NCI-H1048 (cell line): ENCODE results near the gene DDX1.
"Not testable (repeated sequence)": the region's sequence is repeated elsewhere in the genome, so short reads cannot be mapped to it uniquely, and the experiment has no call there.

ENCODE experiments used
- DNase-seq: peaks from one replicate; lab custom pipeline; 2025; lab: John Stamatoyannopoulos, UW

The DDX1 gene

DNA sequence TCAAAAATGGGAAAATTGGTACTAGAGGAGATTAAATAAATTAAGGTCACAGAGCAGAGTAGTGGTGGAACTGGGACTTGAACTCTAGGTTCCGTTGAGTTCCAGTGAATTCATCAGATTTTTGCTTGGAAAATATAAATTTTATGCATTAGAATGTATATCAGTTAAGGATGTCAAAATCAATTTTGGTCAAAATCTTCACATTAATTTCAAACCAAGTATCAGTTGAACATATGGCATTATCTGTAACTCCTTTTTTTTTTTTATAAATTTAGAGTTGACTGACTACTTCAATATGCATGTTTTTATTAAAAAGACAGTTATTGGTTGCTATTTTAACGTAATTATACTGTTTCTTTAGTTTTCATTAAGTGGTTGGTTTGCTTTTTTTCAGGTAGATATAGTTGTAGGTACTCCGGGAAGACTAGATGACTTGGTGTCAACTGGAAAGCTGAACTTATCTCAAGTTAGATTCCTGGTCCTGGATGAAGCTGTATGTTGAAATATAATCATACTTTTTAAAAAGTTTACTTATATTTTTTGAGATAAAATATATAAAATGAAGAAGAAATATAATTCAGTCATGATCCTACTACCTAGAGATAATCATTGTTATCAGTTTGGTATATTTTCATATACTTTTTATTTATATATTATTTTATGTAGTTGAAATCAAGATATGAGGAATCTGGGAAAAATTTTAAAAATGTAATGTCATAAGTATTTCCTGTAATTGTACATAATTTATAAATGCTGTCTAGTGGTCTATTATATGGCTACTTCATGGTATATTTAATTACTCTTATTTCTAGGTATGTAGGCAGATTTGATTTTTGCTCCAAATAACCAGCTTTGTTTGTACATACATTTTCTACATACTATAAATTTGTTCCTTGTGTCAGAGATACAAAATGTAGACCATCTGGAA, 25.4 kb downstream of the DDX1 start:
- no peak for DNase-seq

DNA sequence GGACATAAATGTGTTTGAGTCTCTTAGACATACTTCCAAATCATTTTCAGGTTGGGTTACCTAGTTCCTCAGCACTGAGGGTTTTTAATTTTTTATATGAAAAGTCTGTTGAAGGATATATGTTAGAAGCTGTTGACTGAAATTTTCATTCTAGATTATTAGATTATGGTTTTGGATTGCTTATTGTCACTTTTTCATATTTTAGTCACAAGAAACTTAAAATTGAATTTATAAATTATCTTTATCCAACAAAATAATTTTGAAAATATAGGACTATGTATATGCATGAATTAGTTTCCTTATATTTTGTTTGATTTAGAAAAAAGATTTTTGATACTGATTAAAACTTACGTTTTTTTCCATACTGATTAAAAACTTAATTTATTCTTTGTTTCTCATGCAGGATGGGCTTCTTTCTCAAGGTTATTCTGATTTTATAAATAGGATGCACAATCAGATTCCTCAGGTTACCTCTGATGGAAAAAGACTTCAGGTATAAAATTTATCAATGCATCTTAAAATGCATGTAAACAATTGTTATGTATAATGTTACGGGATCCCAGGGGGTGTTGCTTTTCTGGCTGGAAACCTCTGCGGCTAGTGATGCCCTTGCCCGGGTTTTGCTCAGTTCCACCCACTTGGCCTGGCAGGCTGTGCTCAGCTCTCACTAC, 26.2 kb downstream of the DDX1 start:
- DNase-seq: no peak

DNA sequence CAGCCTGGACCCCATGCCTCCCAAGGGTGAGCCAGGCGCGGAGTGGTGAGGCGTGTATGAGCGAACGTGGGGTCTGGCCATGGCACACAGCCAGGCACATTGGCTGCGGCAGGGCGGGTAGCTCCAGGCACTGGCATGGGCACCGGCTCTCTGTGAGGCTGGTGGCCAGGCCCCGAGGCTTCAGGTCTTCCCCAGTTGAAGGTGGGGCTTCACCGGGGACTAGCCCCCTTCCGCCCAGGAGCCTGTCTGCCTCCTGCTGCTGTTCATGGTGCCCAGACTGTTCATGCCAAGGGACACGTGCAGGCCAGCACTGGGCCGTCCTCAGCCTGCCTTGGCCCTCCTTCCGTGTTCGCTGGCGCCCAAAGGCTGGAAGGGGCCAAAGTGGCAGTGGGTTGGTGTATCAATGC, 26.8 kb downstream of the DDX1 start:
- DNase-seq: no peak

DNA sequence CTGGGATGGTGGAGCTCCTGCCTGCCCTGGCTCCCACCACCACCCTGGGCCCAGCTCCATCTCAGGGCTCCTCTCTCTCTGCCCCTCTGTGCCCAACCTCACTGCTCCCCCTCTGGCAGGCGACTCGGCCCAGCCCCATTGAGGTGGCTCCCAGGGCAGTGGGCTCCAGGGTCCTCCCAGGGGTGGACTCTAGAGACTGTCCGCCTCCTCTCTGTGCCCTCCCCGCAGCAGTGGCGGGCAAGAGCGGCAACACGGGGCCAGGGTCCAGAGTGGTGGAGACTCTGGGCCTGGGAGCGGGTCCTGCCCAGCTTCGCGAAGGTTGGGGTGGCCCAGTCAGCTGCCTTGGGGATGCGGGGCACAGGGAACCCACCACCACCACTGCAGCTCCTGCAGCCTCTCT, 27.4 kb downstream of the DDX1 start:
- DNase-seq: no peak

DNA sequence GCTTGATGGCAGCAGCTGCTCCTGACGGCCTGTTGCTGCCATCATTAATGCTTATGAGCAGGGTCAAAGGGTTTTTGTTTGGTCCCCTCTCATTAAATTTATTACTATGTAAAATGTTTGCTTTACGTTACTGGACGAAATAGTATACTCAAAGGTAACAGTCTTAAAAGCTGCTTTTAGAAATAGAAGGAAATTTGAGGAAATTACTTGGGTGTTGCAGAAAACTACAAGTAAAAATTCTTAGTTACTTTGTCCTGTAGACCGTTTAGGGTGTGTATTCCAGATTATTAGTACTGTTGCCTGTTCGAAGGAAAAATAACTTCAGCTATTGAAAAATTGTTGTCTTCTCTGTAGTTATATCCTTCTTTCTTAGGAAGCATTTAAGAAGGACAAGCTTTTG, 27.8 kb downstream of the DDX1 start:
- DNase-seq: no peak

- DNase-seq: no peak
These were observed 28.3 kb downstream of the DDX1 start for GRCh38 chr2:15619938-15620337.

GRCh38 chr2:15620340-15620739, 28.7 kb downstream of the DDX1 start:
- no peak for DNase-seq

DNA sequence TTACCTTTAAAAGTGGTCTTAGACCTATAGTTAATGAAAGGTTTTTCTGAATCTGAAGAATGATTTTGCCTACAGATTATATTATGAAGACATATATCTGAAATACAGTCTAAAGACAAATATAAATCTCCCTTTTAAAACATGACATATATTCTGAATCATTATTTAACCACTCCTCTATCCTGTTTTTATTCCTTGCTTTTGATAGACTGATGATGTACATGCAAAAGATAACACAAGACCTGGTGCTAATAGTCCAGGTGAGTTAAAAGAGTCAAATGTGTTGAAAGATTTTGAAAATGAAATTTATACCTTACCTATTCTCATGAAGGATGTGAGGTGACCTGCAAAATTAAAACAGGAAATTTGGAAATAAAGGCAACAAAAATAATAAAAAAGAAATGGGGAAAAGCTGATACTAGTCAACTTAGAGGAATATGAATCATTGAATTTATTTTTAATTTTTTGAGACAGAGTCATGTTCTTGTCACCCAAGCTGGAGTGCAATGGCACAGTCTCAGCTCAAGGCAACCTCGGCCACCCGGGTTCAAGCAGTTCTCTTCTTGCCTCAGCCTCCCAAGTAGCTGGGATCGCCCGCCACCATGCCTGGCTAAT, 29.3 kb downstream of the DDX1 start:
- DNase-seq: no peak

DNA sequence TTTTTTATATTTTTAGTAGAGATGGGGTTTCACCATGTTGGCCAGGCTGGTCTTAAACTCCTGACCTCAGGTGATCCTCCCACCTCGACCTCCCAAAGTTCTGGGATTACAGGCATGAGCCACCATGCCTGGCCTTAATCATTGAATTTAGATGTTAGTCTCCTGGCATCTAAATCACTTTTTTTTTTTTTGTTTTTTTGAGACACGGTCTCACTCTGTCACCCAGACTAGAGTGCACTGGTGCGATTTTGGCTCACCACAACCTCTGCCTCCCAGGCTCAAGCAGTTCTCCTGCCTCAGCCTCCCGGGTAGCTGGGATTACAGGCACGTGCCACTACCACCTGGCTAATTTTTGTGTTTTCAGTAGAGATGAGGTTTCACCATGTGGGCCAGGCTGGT, 29.8 kb downstream of the DDX1 start:
- not testable (repeated sequence) for DNase-seq

GRCh38 chr2:15622214-15622613, 30.5 kb downstream of the DDX1 start:
- DNase-seq: no peak

DNA sequence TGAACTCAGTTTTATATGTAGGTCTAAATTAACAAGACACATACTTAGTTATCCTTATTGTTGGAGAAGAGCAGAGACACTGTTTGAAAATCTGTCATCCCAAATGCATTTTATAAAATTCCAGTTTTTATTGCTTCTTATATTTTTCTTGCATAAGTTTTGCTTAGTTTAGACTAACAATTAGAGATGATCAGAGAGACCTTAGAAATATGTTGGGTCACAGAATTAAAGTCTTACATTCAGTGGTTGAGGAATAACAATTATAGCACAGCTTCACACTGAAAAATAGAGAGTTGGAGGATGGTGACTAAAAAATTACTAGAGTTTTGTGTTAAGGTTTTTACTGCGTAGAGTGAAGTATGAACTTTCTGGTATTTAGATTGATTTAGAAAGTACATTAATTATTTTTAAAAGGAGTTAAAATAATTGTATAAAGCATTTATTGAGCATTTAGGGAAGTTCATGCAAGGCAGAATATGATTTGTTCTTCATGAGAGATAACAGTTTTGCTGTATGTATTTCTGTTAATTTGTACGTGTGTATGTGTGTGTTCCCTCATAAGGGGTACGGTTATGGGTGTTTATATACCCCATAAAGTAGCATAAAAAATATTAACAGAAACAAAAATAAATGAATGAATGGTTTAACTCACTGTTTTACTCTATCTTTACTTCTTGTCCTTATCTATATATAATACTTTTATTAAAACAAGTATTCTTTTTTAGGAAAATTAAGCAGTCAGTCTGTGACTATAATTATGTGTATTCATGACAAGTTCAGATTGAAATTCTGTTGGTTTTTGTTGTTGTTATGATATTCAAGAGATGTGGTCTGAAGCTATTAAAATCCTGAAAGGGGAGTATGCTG, 31.2 kb downstream of the DDX1 start:
- no peak for DNase-seq

DNA sequence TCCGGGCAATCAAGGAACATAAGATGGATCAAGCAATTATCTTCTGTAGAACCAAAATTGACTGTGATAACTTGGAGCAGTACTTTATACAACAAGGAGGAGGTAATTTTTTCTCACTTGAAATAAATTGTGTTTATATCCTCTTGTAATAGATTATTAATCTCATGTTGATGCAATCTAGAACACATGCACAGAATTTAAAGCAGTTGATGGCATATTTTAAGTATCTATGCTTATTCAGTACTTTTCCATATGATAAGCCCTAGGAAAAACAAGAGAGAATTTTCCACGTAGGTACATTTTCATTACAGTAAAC, 31.8 kb downstream of the DDX1 start:
- no peak for DNase-seq

GRCh38 chr2:15623898-15624541, 32.4 kb downstream of the DDX1 start:
- DNase-seq: no peak

- no peak for DNase-seq
These were observed 33.2 kb downstream of the DDX1 start for GRCh38 chr2:15624903-15625302.

DNA sequence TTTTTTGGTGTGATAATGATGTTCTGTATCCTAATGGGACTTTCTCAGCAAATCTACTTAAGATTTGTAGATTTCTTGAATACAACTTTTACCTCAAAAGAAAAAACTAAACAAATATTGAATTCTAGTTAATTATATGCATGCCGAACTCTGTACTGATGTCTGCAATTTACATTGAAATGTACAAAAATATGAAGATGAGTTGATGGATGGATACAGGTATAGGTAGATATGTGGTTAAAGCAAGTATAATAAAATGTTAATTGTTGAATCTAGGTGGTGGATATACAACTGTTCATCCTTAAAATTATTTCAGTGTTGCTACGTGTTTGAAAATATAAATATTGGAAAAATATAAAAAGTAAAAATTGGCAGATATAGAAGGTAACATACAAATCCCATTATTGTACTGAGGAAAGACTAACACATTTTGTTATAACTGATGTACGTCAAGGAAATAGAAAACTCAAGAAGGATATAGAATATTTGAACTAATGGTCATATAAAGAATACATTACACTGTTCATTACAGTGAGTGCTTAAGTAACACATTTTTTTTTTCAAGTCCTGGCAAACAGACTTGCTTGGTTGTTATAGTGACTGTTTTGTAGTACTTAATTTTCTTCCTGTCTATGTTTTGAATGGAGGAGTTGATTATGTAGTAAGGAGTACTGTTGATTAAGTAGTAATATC, 33.8 kb downstream of the DDX1 start:
- no peak for DNase-seq

DNA sequence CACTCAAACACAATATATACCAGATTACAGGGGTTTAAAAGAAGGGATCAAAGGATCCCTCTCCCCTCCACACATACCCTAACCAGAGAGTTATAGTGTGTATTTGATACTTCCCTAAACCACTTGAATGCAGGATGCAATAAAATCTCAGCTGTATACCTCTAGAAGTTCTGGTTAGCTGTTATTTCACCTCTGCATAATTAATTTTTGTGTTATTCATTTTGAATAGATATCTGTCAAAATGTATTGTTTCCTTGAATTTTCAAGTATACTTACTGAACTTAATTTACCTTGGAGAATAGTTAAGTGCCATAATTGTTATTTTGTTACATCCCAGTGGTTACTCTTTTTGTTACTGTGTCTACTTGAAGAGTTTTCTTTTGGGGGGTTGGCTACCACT, 34.5 kb downstream of the DDX1 start:
- DNase-seq: no peak

GRCh38 chr2:15626967-15627366, 35.3 kb downstream of the DDX1 start:
- DNase-seq: no peak

- no peak for DNase-seq
These were observed 36.4 kb downstream of the DDX1 start for GRCh38 chr2:15627817-15628684.

- DNase-seq: no peak
These were observed 37.5 kb downstream of the DDX1 start for GRCh38 chr2:15628899-15629855.
